SK-N-SH treated with all-trans-retinoic acid at 6 μM for 48 hours (cell line): ENCODE measurements around the gene FLRT2.

Experiments
- ATAC-seq: fragments of 200-7000 bp; cut with Tn5 transposase; 3 replicates; pipeline ENCODE4 v1.9.1; 2020; ENCODE audit warnings: mild to moderate bottlenecking, moderate library complexity
- ARNTL ChIP-seq: fragments of 450-650 bp; formaldehyde crosslinking; IDR thresholded peaks from 2 replicates; pipeline ENCODE4 v1.5.0; 2020; ENCODE audit warnings: low read depth, mild to moderate bottlenecking, moderate library complexity, borderline replicate concordance
- BACH2 ChIP-seq: fragments of 250-450 bp; sonication (Bioruptor Pico); IDR thresholded peaks from 2 replicates; pipeline ENCODE4 v1.9.0; 2021; ENCODE audit warnings: mild to moderate bottlenecking, borderline replicate concordance
- CSDC2 ChIP-seq: fragments of 250-450 bp; sonication (Bioruptor Pico); IDR thresholded peaks from 2 replicates; pipeline ENCODE4 v1.5.0; 2020; ENCODE audit warnings: mild to moderate bottlenecking, moderate library complexity
- ESRRG ChIP-seq: fragments of 250-450 bp; sonication (Bioruptor Pico); IDR thresholded peaks from 2 replicates; pipeline ENCODE4 v1.6.1; 2021; ENCODE audit warnings: mild to moderate bottlenecking
- GLIS3 ChIP-seq: fragments of 250-450 bp; sonication (Bioruptor Pico); IDR thresholded peaks from 2 replicates; pipeline ENCODE4 v1.5.0; 2020; ENCODE audit warnings: mild to moderate bottlenecking, moderate library complexity
- ISL1 ChIP-seq: fragments of 250-450 bp; sonication (Bioruptor Pico); IDR thresholded peaks from 2 replicates; pipeline ENCODE4 v2.1.2; 2022; ENCODE audit warnings: mild to moderate bottlenecking, moderate library complexity
- OSR1 ChIP-seq: fragments of 250-450 bp; sonication (Bioruptor Pico); IDR thresholded peaks from 2 replicates; pipeline ENCODE4 v1.8.0; 2022; ENCODE audit warnings: moderate library complexity, mild to moderate bottlenecking, inconsistent platforms
- POU6F1 ChIP-seq: fragments of 250-450 bp; sonication (Bioruptor Pico); IDR thresholded peaks from 2 replicates; pipeline ENCODE4 v1.8.0; 2021; ENCODE audit warnings: low read depth, mild to moderate bottlenecking, moderate library complexity, borderline replicate concordance
- PPARA ChIP-seq: fragments of 250-450 bp; sonication (Bioruptor Pico); IDR thresholded peaks from 2 replicates; pipeline ENCODE4 v1.5.0; 2020; ENCODE audit warnings: mild to moderate bottlenecking, borderline replicate concordance
- RARB ChIP-seq: fragments of 250-450 bp; sonication (Bioruptor Pico); IDR thresholded peaks from 2 replicates; pipeline ENCODE4 v1.8.0; 2021; ENCODE audit warnings: mild to moderate bottlenecking, moderate library complexity
- SNAI2 ChIP-seq: fragments of 250-450 bp; sonication (Bioruptor Pico); IDR thresholded peaks from 2 replicates; pipeline ENCODE4 v1.5.0; 2020; ENCODE audit warnings: mild to moderate bottlenecking, moderate library complexity
- TCF4 ChIP-seq: fragments of 250-450 bp; sonication (Bioruptor Pico); IDR thresholded peaks from 2 replicates; pipeline ENCODE4 v1.8.0; 2021; ENCODE audit warnings: mild to moderate bottlenecking, moderate library complexity, borderline replicate concordance
- TOX ChIP-seq: fragments of 250-450 bp; sonication (Bioruptor Pico); IDR thresholded peaks from 2 replicates; pipeline ENCODE4 v1.8.0; 2021; ENCODE audit warnings: mild to moderate bottlenecking, moderate library complexity, borderline replicate concordance
- TSHZ2 ChIP-seq: fragments of 250-450 bp; sonication (Bioruptor Pico); IDR thresholded peaks from 2 replicates; pipeline ENCODE4 v1.5.0; 2020; ENCODE audit warnings: mild to moderate bottlenecking, moderate library complexity
- ZC3H10 ChIP-seq: fragments of 250-450 bp; sonication (Bioruptor Pico); IDR thresholded peaks from 2 replicates; pipeline ENCODE4 v1.5.1; 2021; ENCODE audit warnings: mild to moderate bottlenecking, moderate library complexity
- ZFP3 ChIP-seq: fragments of 250-450 bp; sonication (Bioruptor Pico); IDR thresholded peaks from 2 replicates; pipeline ENCODE4 v1.5.0; 2020; ENCODE audit warnings: mild to moderate bottlenecking, moderate library complexity
- ZFP30 ChIP-seq: fragments of 450-650 bp; formaldehyde crosslinking; IDR thresholded peaks from 2 replicates; pipeline ENCODE4 v1.5.0; 2022; ENCODE audit warnings: mild to moderate bottlenecking, moderate library complexity
- ZNF565 ChIP-seq: fragments of 450-650 bp; formaldehyde crosslinking; conservative IDR thresholded peaks from 2 replicates; pipeline ENCODE4 v1.5.0; 2020; ENCODE audit warnings: low read depth, mild to moderate bottlenecking, moderate library complexity
- ZNF70 ChIP-seq: fragments of 450-650 bp; formaldehyde crosslinking; IDR thresholded peaks from 2 replicates; pipeline ENCODE4 v1.5.0; 2020; ENCODE audit warnings: mild to moderate bottlenecking, moderate library complexity
- TF ChIP-seq, protein P1 (sequence below): fragments of 250-450 bp; sonication (Bioruptor Pico); IDR thresholded peaks from 2 replicates; pipeline ENCODE4 v1.8.0; 2020; ENCODE audit warnings: mild to moderate bottlenecking, moderate library complexity, borderline replicate concordance
- TF ChIP-seq, protein P2 (sequence below): fragments of 250-450 bp; sonication (Bioruptor Pico); IDR thresholded peaks from 2 replicates; pipeline ENCODE4 v1.5.1; 2020; ENCODE audit warnings: low read depth, mild to moderate bottlenecking, moderate library complexity
- TF ChIP-seq, protein P3 (sequence below): fragments of 250-450 bp; sonication (Bioruptor Pico); IDR thresholded peaks from 2 replicates; pipeline ENCODE4 v1.5.1; 2021; ENCODE audit warnings: mild to moderate bottlenecking, moderate library complexity

FLRT2 gene

GRCh38 chr14:85549697-85550096 is 19.8 kb downstream of the FLRT2 start:
- ATAC-seq, result no peak

DNA sequence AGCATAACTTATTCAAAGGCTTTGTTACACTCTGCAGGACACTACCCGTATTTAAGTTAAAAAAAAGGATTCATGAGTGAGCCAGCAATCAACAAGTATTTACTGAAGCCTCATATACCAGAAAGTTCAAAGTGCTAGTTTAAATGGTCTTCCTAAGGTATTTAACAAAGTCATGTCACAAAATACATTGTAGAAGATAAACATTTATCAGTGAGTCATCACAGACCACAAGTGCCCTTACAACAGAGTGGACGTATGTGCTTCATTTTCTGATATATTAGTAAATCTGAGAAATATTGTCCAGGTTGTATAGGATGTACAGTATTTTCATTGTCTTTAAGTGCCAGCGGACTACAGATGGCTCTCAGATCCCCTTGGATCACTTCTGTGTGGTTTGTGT is 24.2 kb downstream of the FLRT2 start:
- ATAC-seq, result no peak; the same call in 2 of the 3 replicates
- no peak for TF ChIP-seq GLIS3
- no peak for TF ChIP-seq PPARA (CRISPR knock-in tag)
- TF ChIP-seq ARNTL (CRISPR knock-in tag), result no peak
- TF ChIP-seq TCF4 (CRISPR knock-in tag), result no peak
- TF ChIP-seq, protein P1, sequence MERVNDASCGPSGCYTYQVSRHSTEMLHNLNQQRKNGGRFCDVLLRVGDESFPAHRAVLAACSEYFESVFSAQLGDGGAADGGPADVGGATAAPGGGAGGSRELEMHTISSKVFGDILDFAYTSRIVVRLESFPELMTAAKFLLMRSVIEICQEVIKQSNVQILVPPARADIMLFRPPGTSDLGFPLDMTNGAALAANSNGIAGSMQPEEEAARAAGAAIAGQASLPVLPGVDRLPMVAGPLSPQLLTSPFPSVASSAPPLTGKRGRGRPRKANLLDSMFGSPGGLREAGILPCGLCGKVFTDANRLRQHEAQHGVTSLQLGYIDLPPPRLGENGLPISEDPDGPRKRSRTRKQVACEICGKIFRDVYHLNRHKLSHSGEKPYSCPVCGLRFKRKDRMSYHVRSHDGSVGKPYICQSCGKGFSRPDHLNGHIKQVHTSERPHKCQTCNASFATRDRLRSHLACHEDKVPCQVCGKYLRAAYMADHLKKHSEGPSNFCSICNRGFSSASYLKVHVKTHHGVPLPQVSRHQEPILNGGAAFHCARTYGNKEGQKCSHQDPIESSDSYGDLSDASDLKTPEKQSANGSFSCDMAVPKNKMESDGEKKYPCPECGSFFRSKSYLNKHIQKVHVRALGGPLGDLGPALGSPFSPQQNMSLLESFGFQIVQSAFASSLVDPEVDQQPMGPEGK (CRISPR knock-in tag), result no peak
- TF ChIP-seq ZNF70 (CRISPR knock-in tag), result no peak
- TF ChIP-seq, protein P2, sequence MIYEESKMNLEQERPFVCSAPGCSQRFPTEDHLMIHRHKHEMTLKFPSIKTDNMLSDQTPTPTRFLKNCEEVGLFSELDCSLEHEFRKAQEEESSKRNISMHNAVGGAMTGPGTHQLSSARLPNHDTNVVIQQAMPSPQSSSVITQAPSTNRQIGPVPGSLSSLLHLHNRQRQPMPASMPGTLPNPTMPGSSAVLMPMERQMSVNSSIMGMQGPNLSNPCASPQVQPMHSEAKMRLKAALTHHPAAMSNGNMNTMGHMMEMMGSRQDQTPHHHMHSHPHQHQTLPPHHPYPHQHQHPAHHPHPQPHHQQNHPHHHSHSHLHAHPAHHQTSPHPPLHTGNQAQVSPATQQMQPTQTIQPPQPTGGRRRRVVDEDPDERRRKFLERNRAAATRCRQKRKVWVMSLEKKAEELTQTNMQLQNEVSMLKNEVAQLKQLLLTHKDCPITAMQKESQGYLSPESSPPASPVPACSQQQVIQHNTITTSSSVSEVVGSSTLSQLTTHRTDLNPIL (CRISPR knock-in tag), result no peak
- no peak for TF ChIP-seq POU6F1 (CRISPR knock-in tag)
- TF ChIP-seq ESRRG (CRISPR knock-in tag), result no peak
- no peak for TF ChIP-seq RARB
- no peak for TF ChIP-seq ZC3H10 (CRISPR knock-in tag)
- no peak for TF ChIP-seq ZNF565 (CRISPR knock-in tag)
- TF ChIP-seq ZFP3 (CRISPR knock-in tag), result no peak
- TF ChIP-seq, protein P3, sequence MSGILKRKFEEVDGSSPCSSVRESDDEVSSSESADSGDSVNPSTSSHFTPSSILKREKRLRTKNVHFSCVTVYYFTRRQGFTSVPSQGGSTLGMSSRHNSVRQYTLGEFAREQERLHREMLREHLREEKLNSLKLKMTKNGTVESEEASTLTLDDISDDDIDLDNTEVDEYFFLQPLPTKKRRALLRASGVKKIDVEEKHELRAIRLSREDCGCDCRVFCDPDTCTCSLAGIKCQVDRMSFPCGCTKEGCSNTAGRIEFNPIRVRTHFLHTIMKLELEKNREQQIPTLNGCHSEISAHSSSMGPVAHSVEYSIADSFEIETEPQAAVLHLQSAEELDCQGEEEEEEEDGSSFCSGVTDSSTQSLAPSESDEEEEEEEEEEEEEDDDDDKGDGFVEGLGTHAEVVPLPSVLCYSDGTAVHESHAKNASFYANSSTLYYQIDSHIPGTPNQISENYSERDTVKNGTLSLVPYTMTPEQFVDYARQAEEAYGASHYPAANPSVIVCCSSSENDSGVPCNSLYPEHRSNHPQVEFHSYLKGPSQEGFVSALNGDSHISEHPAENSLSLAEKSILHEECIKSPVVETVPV (CRISPR knock-in tag), result no peak
- no peak for TF ChIP-seq SNAI2 (CRISPR knock-in tag)
- no peak for TF ChIP-seq OSR1 (CRISPR knock-in tag)
- TF ChIP-seq ZFP30 (CRISPR knock-in tag), result no peak

More at GRCh38 chr14:85549697-85550096, 19.8 kb downstream of the FLRT2 start:
- no peak for TF ChIP-seq ISL1 (CRISPR knock-in tag)

GRCh38 chr14:85556267-85556666 is 26.3 kb downstream of the FLRT2 start:
- TF ChIP-seq, protein P1 (CRISPR knock-in tag), result no peak
- no peak for TF ChIP-seq ESRRG (CRISPR knock-in tag)
- TF ChIP-seq PPARA (CRISPR knock-in tag), result no peak
- no peak for TF ChIP-seq TOX (CRISPR knock-in tag)
- no peak for TF ChIP-seq TCF4 (CRISPR knock-in tag)
- no peak for TF ChIP-seq CSDC2 (CRISPR knock-in tag)
- TF ChIP-seq OSR1 (CRISPR knock-in tag), result no peak
- TF ChIP-seq ZFP30 (CRISPR knock-in tag), result no peak
- TF ChIP-seq ZNF565 (CRISPR knock-in tag), result no peak
- TF ChIP-seq, protein P2 (CRISPR knock-in tag), result no peak
- TF ChIP-seq POU6F1 (CRISPR knock-in tag), result no peak
- TF ChIP-seq TSHZ2, result no peak
- no peak for TF ChIP-seq BACH2 (CRISPR knock-in tag)
- TF ChIP-seq ARNTL (CRISPR knock-in tag), result no peak
- no peak for TF ChIP-seq GLIS3
- TF ChIP-seq ISL1 (CRISPR knock-in tag), result no peak
- ATAC-seq, result no peak
